HepG2 (cell line): ENCODE results near the gene CDK9.

Experiments used
- ASH2L ChIP-seq: fragments of 300-600, 200-600 bp; sonication (generic); IDR thresholded peaks from 2 replicates; pipeline ENCODE4 v1.7.0; 2017; ENCODE audit warnings: low read depth, mild to moderate bottlenecking, moderate library complexity, mixed read lengths, low read length; ENCODE audit not compliant: insufficient read length
- PAX8 ChIP-seq: sonication (generic); formaldehyde crosslinking; IDR thresholded peaks from 2 replicates; pipeline ENCODE4 v1.8.0; 2022; ENCODE audit warnings: mild to moderate bottlenecking, missing genetic modification reagents, borderline replicate concordance
- PTBP1 ChIP-seq: fragments of 200-400 bp; formaldehyde crosslinking; IDR thresholded peaks from 2 replicates; pipeline ENCODE4 v1.6.1; 2018; ENCODE audit warnings: low read length, low read depth; ENCODE audit not compliant: poor library complexity, severe bottlenecking
- SP4 ChIP-seq: sonication (generic); formaldehyde crosslinking; IDR thresholded peaks from 2 replicates; pipeline ENCODE4 v1.8.1; 2023; ENCODE audit warnings: mild to moderate bottlenecking, missing genetic modification reagents
- ZBTB1 ChIP-seq: sonication (generic); formaldehyde crosslinking; IDR thresholded peaks from 2 replicates; pipeline ENCODE4 v1.4.0; 2020; ENCODE audit warnings: missing genetic modification reagents, borderline replicate concordance
- ZNF777 ChIP-seq: sonication (generic); formaldehyde crosslinking; IDR thresholded peaks from 2 replicates; pipeline ENCODE4 v1.4.0; 2020; ENCODE audit warnings: missing genetic modification reagents

- TF ChIP-seq SP4 (CRISPR knock-in tag) (no peak), ASH2L (no peak), ZNF777 (no peak), PAX8 (CRISPR knock-in tag) (no peak), PTBP1 (no peak), ZBTB1 (CRISPR knock-in tag) (no peak)
Observed at GRCh38 chr9:127818574-127818973, 32.7 kb downstream of the CDK9 start.
